ENCODE data around the gene JPH3. TPM values are rescaled to one million over a fixed set of nuclear protein-coding genes. Genes with fewer than 3 reads are reported as not detected.

JPH3 gene
- total RNA-seq, 6 donors from 2014 or later, result 0.24 TPM; not detected in 5

GRCh38 chr16:87608400-87608985 lies 6.2 kb downstream of the JPH3 start:
- 47 to 54% methylated on average over 13 to 20 of the region's 20 CpGs for WGBS, 2 donors
- H3K36me3 ChIP-seq, result no peaks in the 10 kb centered on the region
- H3K4me3 ChIP-seq, result no peak overlapping the region
- TF ChIP-seq POLR2AphosphoS5 (IDR thresholded peaks at IDR 0.05), result no peak
- DNase-seq, result no peak
- H3K27ac ChIP-seq, result no peak overlapping the region
- no peaks in the 10 kb centered on the region for H3K9me3 ChIP-seq
- H3K27me3 ChIP-seq, result peaks cover 0 to 15% (median 7%) of the 10 kb centered on the region in 4 donors
- peaks cover 0 to 4% (median 1%) of the 10 kb centered on the region in 4 donors for H3K4me1 ChIP-seq
- peak in 1 of 2 donors; percentile 43 for ATAC-seq (ENCODE audit: low FRiP score in 2 of 2)

GRCh38 chr16:87610026-87610425 lies 7.7 kb downstream of the JPH3 start:
- Histone ChIP-seq H3K9me3 (no peaks in the 10 kb centered on the region), H3K4me1 (no peaks in the 10 kb centered on the region), H3K27me3 (no peaks in the 10 kb centered on the region), H3K27ac (no peak overlapping the region), H3K4me3 (no peak overlapping the region), H3K36me3 (no peaks in the 10 kb centered on the region)
- WGBS, 2 donors, result 77 to 81% methylated on average over 6 to 9 of the region's 9 CpGs
- no peak for ATAC-seq (ENCODE audit: low FRiP score in 2 of 2)
- no peak for DNase-seq
- TF ChIP-seq POLR2AphosphoS5 (IDR thresholded peaks at IDR 0.05) (no peak), CTCF (IDR thresholded peaks at IDR 0.05) (no peak), POLR2A (IDR thresholded peaks at IDR 0.05) (no peak)

DNA sequence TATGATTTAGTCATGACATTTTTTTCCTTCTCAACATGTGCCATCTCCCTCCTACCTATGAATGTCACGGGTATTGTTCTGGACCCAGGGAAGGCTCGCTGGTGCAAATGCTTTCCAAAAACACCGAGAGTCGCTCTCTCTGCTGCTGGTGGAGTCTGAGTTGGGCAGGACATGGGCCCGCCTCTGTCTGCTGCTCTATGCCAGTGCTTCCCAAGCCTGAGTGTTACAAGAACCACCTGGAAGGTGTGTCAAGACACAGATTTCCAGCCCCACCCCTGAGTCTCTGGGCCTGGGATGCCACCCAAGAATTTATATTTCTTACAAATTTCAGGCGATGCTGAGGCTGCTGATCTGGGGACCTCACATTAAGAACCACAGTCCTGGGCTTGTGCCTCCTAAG lies 9.1 kb downstream of the JPH3 start:
- DNase-seq (no peak), ATAC-seq (ENCODE audit: low FRiP score in 2 of 2) (no peak)
- TF ChIP-seq EP300 (IDR thresholded peaks at IDR 0.05), result no peak
- TF ChIP-seq CTCF (IDR thresholded peaks at IDR 0.05), result no peak
- TF ChIP-seq POLR2A (IDR thresholded peaks at IDR 0.05), result no peak
- no peak for TF ChIP-seq POLR2AphosphoS5 (IDR thresholded peaks at IDR 0.05)
- H3K36me3 ChIP-seq, result no peaks in the 10 kb centered on the region
- WGBS, 2 donors, result 83 to 87% methylated on average over 6 of the region's 6 CpGs
- H3K27ac ChIP-seq, result no peak overlapping the region
- no peak overlapping the region for H3K4me3 ChIP-seq
- no peaks in the 10 kb centered on the region for H3K9me3 ChIP-seq
- H3K4me1 ChIP-seq, result no peaks in the 10 kb centered on the region
- no peaks in the 10 kb centered on the region for H3K27me3 ChIP-seq

DNA sequence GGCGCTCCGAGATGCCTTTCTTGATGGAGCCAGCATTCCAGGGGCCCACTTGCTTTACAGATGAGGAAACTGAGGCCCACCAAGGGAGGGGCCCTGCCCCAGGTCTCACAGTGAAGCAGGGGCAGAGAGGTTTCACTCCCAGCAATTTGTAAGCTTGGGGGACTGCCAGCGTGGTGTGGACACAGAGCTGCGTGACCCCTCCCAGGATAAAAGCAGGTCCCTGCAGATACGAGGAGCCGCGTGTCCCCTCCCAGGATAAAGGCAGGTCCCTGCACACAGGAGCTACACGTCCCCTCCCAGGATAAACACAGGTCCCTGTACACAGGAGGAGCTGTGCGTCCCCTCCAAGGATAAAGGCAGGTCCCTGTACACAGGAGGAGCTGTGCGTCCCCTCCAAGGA lies 11.7 kb downstream of the JPH3 start:
- ATAC-seq (ENCODE audit: low FRiP score in 2 of 2), result no peak

GRCh38 chr16:87615621-87616041 lies 13.3 kb downstream of the JPH3 start:
- Histone ChIP-seq H3K36me3 (no peaks in the 10 kb centered on the region), H3K4me3 (no peak overlapping the region), H3K27ac (no peak overlapping the region), H3K4me1 (no peaks in the 10 kb centered on the region), H3K27me3 (no peaks in the 10 kb centered on the region), H3K9me3 (no peaks in the 10 kb centered on the region)
- 65 to 77% methylated on average over 17 to 19 of the region's 19 CpGs for WGBS, 2 donors
- TF ChIP-seq EP300 (IDR thresholded peaks at IDR 0.05), result no peak
- TF ChIP-seq POLR2A (IDR thresholded peaks at IDR 0.05), result no peak
- TF ChIP-seq POLR2AphosphoS5 (IDR thresholded peaks at IDR 0.05), result no peak
- TF ChIP-seq CTCF (IDR thresholded peaks at IDR 0.05), result no peak
- no peak for ATAC-seq (ENCODE audit: low FRiP score in 2 of 2)
- DNase-seq, result no peak

More for the DNA sequence above, 11.7 kb downstream of the JPH3 start:
- H3K9me3 ChIP-seq, result no peaks in the 10 kb centered on the region
- DNase-seq, result no peak
- 83 to 87% methylated on average over 9 to 10 of the region's 10 CpGs for WGBS, 2 donors
- H3K36me3 ChIP-seq, result no peaks in the 10 kb centered on the region
- TF ChIP-seq CTCF (IDR thresholded peaks at IDR 0.05) (no peak), EP300 (IDR thresholded peaks at IDR 0.05) (no peak), POLR2A (IDR thresholded peaks at IDR 0.05) (no peak), POLR2AphosphoS5 (IDR thresholded peaks at IDR 0.05) (no peak)
- H3K4me3 ChIP-seq, result no peak overlapping the region
- no peak overlapping the region for H3K27ac ChIP-seq
- no peaks in the 10 kb centered on the region for H3K27me3 ChIP-seq
- H3K4me1 ChIP-seq, result no peaks in the 10 kb centered on the region
